Measurements from ENCODE around the gene GAL3ST3.
"Not testable (repeated sequence)": the region's sequence is repeated elsewhere in the genome, so short reads cannot be mapped to it uniquely, and the experiment has no call there.

GAL3ST3 gene

DNA sequence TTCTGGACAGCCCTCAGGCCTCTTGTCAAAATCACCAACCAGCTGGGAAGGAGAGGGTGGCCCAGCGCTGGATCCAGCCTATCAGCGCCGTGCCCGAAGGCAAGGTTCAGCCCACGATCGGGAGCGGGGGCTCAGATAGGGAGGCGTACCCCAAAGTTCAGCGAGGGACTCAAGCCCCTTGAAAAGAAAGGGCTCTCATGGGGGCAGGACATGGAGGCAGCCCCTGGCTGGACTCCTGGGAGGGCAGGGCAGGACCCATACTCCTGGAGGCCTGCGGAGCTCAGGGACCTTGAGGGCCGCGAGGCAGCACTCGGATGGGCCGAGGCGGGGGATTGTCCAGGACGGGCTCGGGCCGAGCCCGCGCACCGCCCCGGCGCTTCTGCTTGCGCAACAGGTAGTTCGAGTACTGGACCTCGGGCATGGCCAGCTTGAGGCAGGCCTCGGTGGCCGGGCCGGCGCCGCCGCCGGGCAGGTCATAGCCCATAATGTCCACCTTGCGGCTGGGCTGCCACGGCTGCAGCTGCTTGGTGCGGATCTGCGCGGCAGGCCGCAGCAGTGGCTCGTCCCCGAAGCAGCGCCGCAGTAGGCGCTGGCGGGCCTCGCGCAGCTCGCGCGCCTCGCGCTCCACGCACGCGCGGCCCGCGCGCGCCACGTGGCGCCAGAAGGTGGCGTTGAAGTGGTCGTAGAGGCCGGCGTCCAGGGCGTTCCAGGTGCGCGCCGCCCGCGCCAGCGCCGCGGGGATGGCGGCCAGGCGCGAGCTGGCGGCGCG is 6.5 kb downstream of the GAL3ST3 start:
- no peak for DNase-seq

- DNase-seq: no peak
Measured at GRCh38 chr11:66039765-66040164, 9.2 kb downstream of the GAL3ST3 start.

- no peak for DNase-seq
Measured at GRCh38 chr11:66037327-66037726, 11.6 kb downstream of the GAL3ST3 start.

- DNase-seq: no peak
Measured at GRCh38 chr11:66036334-66036710, 12.6 kb downstream of the GAL3ST3 start.

- DNase-seq: no peak
Measured at GRCh38 chr11:66035653-66036333, 13.2 kb downstream of the GAL3ST3 start.

DNA sequence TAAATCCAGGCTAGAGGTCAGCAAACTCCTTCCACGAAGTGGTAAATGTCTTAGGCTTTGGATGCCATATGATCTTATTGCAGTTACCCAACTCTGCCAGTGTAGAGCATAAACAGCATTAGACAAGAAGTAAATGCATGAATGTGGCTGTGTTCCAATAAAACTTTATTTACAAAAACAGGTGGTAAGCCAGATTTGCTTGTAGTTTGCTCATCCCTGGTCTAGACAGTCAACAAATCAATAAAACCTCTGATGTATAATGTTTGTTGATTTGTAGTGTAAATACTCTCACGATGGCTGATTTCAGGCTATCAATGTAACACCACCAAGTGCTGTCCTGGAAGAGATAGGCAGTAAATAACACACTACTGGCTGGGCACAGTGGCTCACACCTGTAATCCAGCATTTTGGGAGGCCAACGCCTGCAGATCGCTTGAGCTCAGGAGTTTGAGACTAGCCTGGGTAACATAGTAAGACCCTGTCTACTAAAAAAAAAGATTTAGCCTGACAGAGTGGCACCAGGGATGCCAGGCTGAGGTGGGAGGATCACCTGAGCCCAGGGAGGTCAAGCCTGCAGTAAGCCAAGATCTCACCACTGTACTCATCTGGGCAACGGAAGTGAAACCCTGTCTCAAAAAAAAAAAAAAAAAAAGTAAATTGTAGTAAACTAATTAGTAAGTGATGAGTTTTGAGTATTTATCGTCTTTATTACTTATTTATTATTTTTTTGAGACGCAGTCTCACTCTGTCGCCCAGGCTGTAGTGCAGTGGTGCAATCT is 15.8 kb downstream of the GAL3ST3 start:
- DNase-seq: no peak

- no peak for DNase-seq
Measured at GRCh38 chr11:66026017-66026529, 22.9 kb downstream of the GAL3ST3 start, which contains the start of gene CATSPER1. Gene CATSPER1, minus strand, starts transcription at chr11:66026479. Its CDS starts 100 bp downstream, at chr11:66026379.

GRCh38 chr11:66023186-66023440 is 25.8 kb downstream of the GAL3ST3 start:
- DNase-seq: not testable (repeated sequence)

- DNase-seq: peak; percentile 51
Measured at GRCh38 chr11:66022401-66023185, 26.4 kb downstream of the GAL3ST3 start.

DNA sequence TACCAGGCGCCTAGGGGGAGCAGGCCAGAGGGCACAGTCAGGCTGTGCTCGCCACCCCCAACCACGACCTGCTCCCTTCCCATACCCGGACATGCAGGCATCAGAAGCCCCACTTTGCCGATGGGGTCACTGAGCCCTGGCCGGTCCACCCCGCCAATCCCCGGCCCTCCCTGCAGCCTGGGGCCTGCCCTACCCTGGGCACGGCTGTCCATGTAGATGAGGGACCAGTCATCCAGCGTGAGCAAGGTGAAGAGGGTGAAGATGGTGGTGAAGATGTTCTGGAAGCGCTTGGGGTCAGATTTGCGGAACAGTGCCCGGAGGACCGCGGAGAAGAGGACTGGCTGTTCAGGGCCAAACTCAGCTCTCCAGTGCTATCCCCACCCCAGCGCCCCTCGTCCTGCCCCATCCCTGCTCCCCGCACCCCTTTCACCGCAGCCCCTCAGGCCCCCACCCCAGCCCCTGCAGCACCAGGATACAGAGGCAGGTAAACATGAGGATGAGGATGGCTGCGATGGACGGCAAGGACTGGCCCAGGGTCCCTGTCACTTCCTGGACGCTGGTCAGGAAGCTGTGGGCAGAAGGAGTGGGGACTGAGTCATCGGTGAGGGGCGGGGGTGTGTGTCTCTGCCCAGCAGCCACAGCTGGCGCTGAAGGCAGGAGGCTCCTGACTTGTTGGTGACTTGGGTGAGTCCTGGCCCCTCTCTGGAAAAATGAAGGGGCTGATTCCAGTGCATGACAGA is 28.2 kb downstream of the GAL3ST3 start:
- DNase-seq: no peak

DNA sequence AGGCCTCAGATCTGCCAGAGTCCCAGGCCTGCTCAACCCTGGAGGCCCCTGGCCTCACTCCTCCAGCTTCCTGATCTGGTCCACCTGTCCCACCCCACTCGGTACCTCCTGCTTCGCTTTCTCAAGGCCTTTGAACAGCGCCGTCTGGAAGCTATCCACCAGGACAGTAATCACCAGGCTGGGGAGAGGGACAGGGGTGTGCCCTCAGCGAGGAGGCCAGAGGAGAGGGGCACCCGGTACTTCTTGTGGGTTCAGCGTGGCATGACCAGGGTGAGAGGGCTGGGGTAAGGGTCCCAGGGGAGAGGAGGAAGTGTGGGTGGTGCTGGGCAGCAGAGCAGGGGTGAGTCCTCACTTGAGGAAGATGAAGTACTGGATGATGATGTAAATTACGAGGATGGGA is 28.7 kb downstream of the GAL3ST3 start:
- DNase-seq: no peak

- DNase-seq: no peak
Measured at GRCh38 chr11:66017321-66017720, 31.6 kb downstream of the GAL3ST3 start.

- no peak for DNase-seq
Measured at GRCh38 chr11:66016793-66017177, 32.2 kb downstream of the GAL3ST3 start.

DNA sequence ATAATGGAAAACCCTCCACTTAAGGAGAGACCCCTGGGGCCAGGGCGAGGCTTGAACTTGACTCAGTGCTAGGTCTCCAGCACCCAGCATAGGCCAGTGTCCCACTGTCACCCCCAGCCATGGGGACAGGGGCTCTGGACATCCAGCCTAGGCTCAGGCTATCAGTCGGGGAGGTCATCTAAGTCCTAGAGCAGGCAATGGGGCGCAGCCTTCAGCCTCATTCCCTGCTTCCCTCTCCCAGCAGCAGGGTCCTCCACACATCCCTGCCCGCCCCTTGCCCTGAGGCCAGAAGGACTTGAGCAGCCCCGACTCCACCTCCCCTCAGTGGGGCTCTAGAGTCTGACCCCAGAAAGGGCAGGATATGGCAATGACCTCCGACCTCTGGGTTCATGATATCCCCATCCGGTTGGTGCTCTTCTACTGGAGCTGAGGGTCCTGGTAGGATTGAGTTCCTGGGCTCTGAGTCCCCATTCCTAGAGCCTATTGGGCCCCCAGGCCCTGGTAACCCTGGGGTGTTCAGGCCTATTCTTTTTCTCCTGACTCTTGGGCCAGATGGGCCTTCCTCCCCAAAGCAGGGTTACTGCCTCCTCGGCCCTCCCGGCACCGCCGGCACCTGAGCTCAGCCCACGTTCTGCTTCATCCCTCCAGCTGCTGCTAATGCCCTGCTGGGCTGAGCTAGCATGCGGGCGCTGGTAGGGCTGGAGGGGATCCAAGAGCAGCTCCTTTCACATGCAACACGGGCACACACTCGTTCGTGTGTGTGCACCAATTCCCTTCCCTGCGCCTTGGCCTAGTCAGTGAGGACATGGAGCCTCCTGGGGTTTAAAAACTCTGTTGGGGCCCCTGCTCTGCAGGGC is 32.8 kb downstream of the GAL3ST3 start:
- DNase-seq: no peak

DNA sequence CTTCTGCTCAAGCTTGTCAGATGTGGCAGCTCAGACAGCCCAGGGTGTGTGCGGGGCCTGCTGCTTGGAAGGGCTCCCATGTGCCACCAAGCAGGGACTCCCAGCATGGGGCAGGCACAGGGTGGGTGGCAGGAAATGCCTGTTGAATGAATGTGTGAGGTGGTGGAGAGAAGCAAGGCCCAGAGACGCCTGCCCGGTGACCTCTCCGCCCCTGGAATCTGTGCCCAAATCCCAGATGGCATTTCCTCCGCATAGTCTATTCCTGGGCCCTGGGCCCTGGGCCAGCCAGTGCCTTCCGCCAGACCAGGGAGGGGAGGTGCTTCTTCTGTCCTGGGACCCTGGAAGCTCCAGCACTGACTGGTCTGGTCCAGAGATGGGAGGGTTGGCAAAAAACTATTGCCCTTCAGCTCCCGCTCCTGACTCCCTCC is 33.5 kb downstream of the GAL3ST3 start:
- no peak for DNase-seq

- no peak for DNase-seq
Measured at GRCh38 chr11:66014804-66015453, 34.0 kb downstream of the GAL3ST3 start.

- no peak for DNase-seq
Measured at GRCh38 chr11:66013762-66014100, 35.2 kb downstream of the GAL3ST3 start.

DNA sequence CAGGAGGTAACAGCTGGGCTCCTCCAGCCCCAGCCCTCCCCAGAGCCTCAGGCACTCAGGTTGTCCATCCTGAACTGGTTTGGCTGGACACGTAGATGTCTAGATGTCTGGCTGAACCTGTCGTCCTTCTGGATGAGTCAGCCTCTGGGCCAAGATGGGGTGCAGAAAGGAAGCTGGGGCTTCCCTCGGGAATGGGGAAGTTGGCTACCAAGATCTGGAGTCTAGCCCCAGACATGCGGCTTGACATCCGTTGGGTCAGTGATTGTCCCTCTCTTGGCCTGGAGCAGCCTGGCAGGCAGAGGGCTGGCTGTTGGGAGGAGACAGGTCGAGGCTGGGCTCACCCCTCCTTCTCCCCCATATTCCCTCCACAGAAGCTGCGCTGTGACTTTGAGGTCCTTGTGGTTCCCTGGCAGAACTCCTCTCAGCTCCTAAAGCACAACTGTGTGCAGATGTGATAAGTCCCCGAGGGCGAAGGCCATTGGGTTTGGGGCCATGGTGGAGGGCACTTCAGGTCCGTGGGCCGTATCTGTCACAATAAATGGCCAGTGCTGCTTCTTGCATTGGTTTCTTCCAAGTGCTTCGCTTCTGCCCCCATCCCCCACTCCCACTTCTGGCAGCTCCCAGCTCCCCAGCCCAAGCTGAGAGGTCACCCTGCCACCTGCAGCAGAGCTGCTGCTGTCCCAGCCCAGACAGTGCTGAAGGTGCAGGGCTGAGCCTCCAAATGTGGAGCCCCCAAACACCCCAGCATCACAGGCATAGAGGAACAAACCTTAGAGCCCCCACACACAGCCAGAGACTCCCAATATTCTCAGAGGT is 35.8 kb downstream of the GAL3ST3 start:
- DNase-seq: no peak

GRCh38 chr11:66012371-66012945 is 36.5 kb downstream of the GAL3ST3 start:
- no peak for DNase-seq
